GM12873 (cell line): Measurements from ENCODE around the gene COL20A1.

Experiments used
- CTCF ChIP-seq: IDR thresholded peaks from 2 replicates; pipeline ENCODE4 v1.5.1; 2012; ENCODE audit warnings: low read depth, mild to moderate bottlenecking, moderate library complexity, low read length, control low read depth; ENCODE audit not compliant: insufficient read depth; ENCODE audit errors: missing control alignments

COL20A1 gene

GRCh38 chr20:63334356-63334755 is 41.4 kb downstream of the COL20A1 start:
- TF ChIP-seq CTCF = no peak

GRCh38 chr20:63335711-63336110 is 42.7 kb downstream of the COL20A1 start:
- no peak for TF ChIP-seq CTCF

- no peak for TF ChIP-seq CTCF
These were observed 43.3 kb downstream of the COL20A1 start for GRCh38 chr20:63336232-63336752.

GRCh38 chr20:63337786-63338420 is 44.9 kb downstream of the COL20A1 start:
- TF ChIP-seq CTCF = no peak

- TF ChIP-seq CTCF = no peak
These were observed 49.8 kb downstream of the COL20A1 start for GRCh38 chr20:63342561-63343459.

GRCh38 chr20:63343460-63344445 is 50.8 kb downstream of the COL20A1 start:
- TF ChIP-seq CTCF = no peak
